ENCODE measurements around the gene AZIN2. TPM values are rescaled to one million over a fixed set of nuclear protein-coding genes. Genes with fewer than 3 reads are reported as not detected.

Gene AZIN2
- total and polyA plus RNA-seq, 9 of the 15 experiments (the other 6 are each of a cell fraction or from before 2014, with no cell fraction given): 0.06 to 0.91 (median 0.42) TPM; not detected in 2

GRCh38 chr1:33093004-33093403 lies 12.1 kb downstream of the AZIN2 start:
- Histone ChIP-seq H3K4me3 (no peak overlapping the region), H2AFZ (ENCODE audit: low read depth, low read length) (no peak overlapping the region), H3K4me2 (ENCODE audit: insufficient read depth, low read length) (no peak overlapping the region), H3K27ac (ENCODE audit: extremely low read depth, low read depth, low read length) (no peak overlapping the region), H3K79me2 (ENCODE audit: control insufficient read depth, insufficient read depth, low read length) (no peaks in the 10 kb centered on the region), H3K9ac (ENCODE audit: insufficient read depth in 1 of 2, low read depth in 2 of 2, low read length in 2 of 2) (no peak overlapping the region), H3K9me1 (ENCODE audit: control insufficient read depth, insufficient read depth, low read length) (no peaks in the 10 kb centered on the region), H3K36me3 (ENCODE audit: control insufficient read depth, insufficient read depth, low read length) (no peaks in the 10 kb centered on the region), H4K20me1 (replicated peaks; ENCODE audit: control insufficient read depth, insufficient read depth, low read length) (peaks cover 7% of the 10 kb centered on the region), H3K9me3 (replicated peaks; ENCODE audit: control insufficient read depth, insufficient read depth, low read depth, low read length) (no peaks in the 10 kb centered on the region), H3K27me3 (ENCODE audit: control insufficient read depth in 2 of 2, insufficient read depth in 2 of 2, low read length in 2 of 2) (peaks cover 0 to 12% of the 10 kb centered on the region in 2 experiments; a peak in 3 of 5 replicates), H3K4me1 (replicated peaks in 1 of 2; ENCODE audit: control insufficient read depth in 2 of 2, insufficient read depth in 2 of 2, low read length in 2 of 2) (peaks cover 0 to 12% of the 10 kb centered on the region in 2 experiments; a peak in 3 of 5 replicates)
- BruUV-seq (replicated peaks): no TSS peak
- FAIRE-seq (no peak), DNase-seq (ENCODE audit: extremely low read depth in 1 of 4, low spot score in 3 of 4) (peak; percentile 41 to 62 (median 42)), ATAC-seq (peak; percentile 82)
- in situ Hi-C loops (cut with MboI): no loop called here
- intact Hi-C loops (cut with micrococcal nuclease): loop anchor here (5.0 kb wide), 1 partner anchor 381 kb away; no protein-coding TSS in a partner anchor
- ChIA-PET POLR2A (interaction anchor here (0.7 to 1.2 kb wide), 4 partner anchors 11 to 298 kb away, joined by 3 to 6 read pairs (median 4); no protein-coding TSS in a partner anchor), CTCF (ENCODE audit: low intra/inter-chr PET ratio) (no interaction called here)
- WGBS (ENCODE audit: insufficient coverage, low coverage, missing lambda C conversion rate): 4% methylated on average over 5 of the region's 5 CpGs
- TF ChIP-seq, protein P1, sequence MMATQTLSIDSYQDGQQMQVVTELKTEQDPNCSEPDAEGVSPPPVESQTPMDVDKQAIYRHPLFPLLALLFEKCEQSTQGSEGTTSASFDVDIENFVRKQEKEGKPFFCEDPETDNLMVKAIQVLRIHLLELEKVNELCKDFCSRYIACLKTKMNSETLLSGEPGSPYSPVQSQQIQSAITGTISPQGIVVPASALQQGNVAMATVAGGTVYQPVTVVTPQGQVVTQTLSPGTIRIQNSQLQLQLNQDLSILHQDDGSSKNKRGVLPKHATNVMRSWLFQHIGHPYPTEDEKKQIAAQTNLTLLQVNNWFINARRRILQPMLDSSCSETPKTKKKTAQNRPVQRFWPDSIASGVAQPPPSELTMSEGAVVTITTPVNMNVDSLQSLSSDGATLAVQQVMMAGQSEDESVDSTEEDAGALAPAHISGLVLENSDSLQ (IDR thresholded peaks at IDR 0.05): 0 out of 2 replicates have a peak, but pooled peaks have one; percentile 24
- TF ChIP-seq FOXA3 (CRISPR knock-in tag; conservative IDR thresholded peaks at IDR 0.05 in 1 of 2, IDR thresholded peaks at IDR 0.05 in 1 of 2): no peak
- no peak for TF ChIP-seq U2AF1 (optimal IDR thresholded peaks at IDR 0.05; ENCODE audit: low read depth, low read length)
- TF ChIP-seq LEF1 (IDR thresholded peaks at IDR 0.05): no peak
- TF ChIP-seq DDX20 (tag; IDR thresholded peaks at IDR 0.05; ENCODE audit: low read depth): no peak
- no peak for TF ChIP-seq RBM14 (IDR thresholded peaks at IDR 0.05; ENCODE audit: borderline replicate concordance, insufficient read depth, low read depth, low read length)
- TF ChIP-seq HEY1 (CRISPR knock-in tag; IDR thresholded peaks at IDR 0.05; ENCODE audit: borderline replicate concordance): no peak
- TF ChIP-seq RUNX1 (IDR thresholded peaks at IDR 0.05; ENCODE audit: low read depth): no peak
- no peak for TF ChIP-seq CHCHD3 (CRISPR knock-in tag; IDR thresholded peaks at IDR 0.05)
- no peak for TF ChIP-seq POLR2G (IDR thresholded peaks at IDR 0.05; ENCODE audit: low read depth, low read length)
- TF ChIP-seq RBM22 (IDR thresholded peaks at IDR 0.05; ENCODE audit: low read depth, low read length, poor library complexity, severe bottlenecking): no peak
- TF ChIP-seq DEAF1 (CRISPR knock-in tag; IDR thresholded peaks at IDR 0.05): no peak
- TF ChIP-seq HDAC6 (IDR thresholded peaks at IDR 0.05; ENCODE audit: low read depth, low read length): no peak
- no peak for TF ChIP-seq ZNF224 (CRISPR knock-in tag; IDR thresholded peaks at IDR 0.05)
- TF ChIP-seq ZNF609 (CRISPR knock-in tag; IDR thresholded peaks at IDR 0.05; ENCODE audit: borderline replicate concordance): no peak

All from K562 (cell line).